CD14-positive monocyte (primary cell): ENCODE data around the gene LARP4B. TPM values are rescaled to one million over a fixed set of nuclear protein-coding genes. Genes with fewer than 3 reads are reported as not detected.

Source experiments
- DNase-seq, 3 donors: peaks; one replicate each; pipeline ENCODE4 v3.0.0-alpha.2; 2011 to 2022
- H2AFZ ChIP-seq: 2 replicates; pipeline ENCODE4 v1.6.0; 2012; ENCODE audit warnings: mild to moderate bottlenecking, low read depth, low read length, inconsistent platforms; ENCODE audit not compliant: insufficient read depth, poor library complexity, severe bottlenecking
- H3K27ac ChIP-seq, 2 donors: 1 replicate in 1 of 2; 2 replicates in 1 of 2; pipeline ENCODE4 v1.5.1; 2012 to 2013; ENCODE audit warnings: low read length in 2 of 2, control low read depth in 1 of 2, inconsistent platforms in 1 of 2, low read depth in 1 of 2, mild to moderate bottlenecking in 1 of 2
- H3K27me3 ChIP-seq, 2 donors: one replicate each; pipeline versions ENCODE4 v1.6.0 to v1.6.1; 2011 to 2013; ENCODE audit warnings: low read length in 2 of 2; ENCODE audit not compliant: control insufficient read depth in 2 of 2, insufficient read depth in 2 of 2
- H3K36me3 ChIP-seq, 2 donors: replicated peaks in 1 of 2; 1 replicate in 1 of 2; 2 replicates in 1 of 2; pipeline versions ENCODE4 v1.5.1 to v1.6.1; 2012 to 2013; ENCODE audit warnings: low read length in 2 of 2, control low read depth in 1 of 2, inconsistent platforms in 1 of 2, mild to moderate bottlenecking in 1 of 2; ENCODE audit not compliant: insufficient read depth in 2 of 2, control insufficient read depth in 1 of 2
- H3K4me1 ChIP-seq, 2 donors: 1 replicate in 1 of 2; 2 replicates in 1 of 2; pipeline versions ENCODE4 v1.5.1 to v1.6.1; 2012 to 2013; ENCODE audit warnings: low read length in 2 of 2, control low read depth in 1 of 2, inconsistent platforms in 1 of 2, mild to moderate bottlenecking in 1 of 2, moderate library complexity in 1 of 2; ENCODE audit not compliant: insufficient read depth in 2 of 2, control insufficient read depth in 1 of 2
- H3K4me2 ChIP-seq: replicated peaks from 2 replicates; pipeline ENCODE3; 2012; ENCODE audit warnings: low read length, moderate library complexity, mild to moderate bottlenecking; ENCODE audit not compliant: poor library complexity, severe bottlenecking; ENCODE audit errors: extremely low read depth
- H3K4me3 ChIP-seq, 3 experiments: fragments of 200-600 bp in 1 of 3; sonication (generic) in 1 of 3; replicated peaks in 1 of 3; 1 replicate in 2 of 3; 2 replicates in 1 of 3; pipeline ENCODE4 v1.5.1; 2011 to 2013; ENCODE audit warnings: low read length in 3 of 3, mild to moderate bottlenecking in 3 of 3, control low read depth in 2 of 3, low read depth in 2 of 3, inconsistent platforms in 1 of 3, moderate library complexity in 1 of 3
- H3K79me2 ChIP-seq: 2 replicates; pipeline ENCODE4 v1.6.0; 2012; ENCODE audit warnings: mild to moderate bottlenecking, control low read depth, inconsistent platforms, low read length, moderate library complexity; ENCODE audit not compliant: insufficient read depth
- H3K9ac ChIP-seq: 2 replicates; pipeline ENCODE4 v1.6.0; 2017; ENCODE audit warnings: low read length, mild to moderate bottlenecking; ENCODE audit not compliant: insufficient read depth, poor library complexity, severe bottlenecking
- H3K9me3 ChIP-seq, 2 donors: replicated peaks in 1 of 2; 1 replicate in 1 of 2; 2 replicates in 1 of 2; pipeline versions ENCODE4 v1.5.1 to v1.6.1; 2012 to 2013; ENCODE audit warnings: low read length in 2 of 2, control low read depth in 1 of 2; ENCODE audit not compliant: control insufficient read depth in 1 of 2, insufficient read depth in 1 of 2
- H4K20me1 ChIP-seq: 2 replicates; pipeline ENCODE4 v1.6.0; 2012; ENCODE audit warnings: mild to moderate bottlenecking, low read length, control low read depth, moderate library complexity; ENCODE audit not compliant: insufficient read depth
- H3K27ac Mint-ChIP-seq, 7 donors: one replicate each; pipeline ENCODE4 v1.8.0; 2020; ENCODE audit warnings: mild to moderate bottlenecking in 7 of 7, mixed read lengths in 7 of 7, moderate library complexity in 6 of 7, inconsistent platforms in 2 of 7
- H3K27me3 Mint-ChIP-seq, 3 donors: one replicate each; pipeline ENCODE4 v1.8.0; 2021 to 2022; ENCODE audit warnings: low read depth in 3 of 3, mild to moderate bottlenecking in 3 of 3, mixed read lengths in 3 of 3, moderate library complexity in 3 of 3, inconsistent platforms in 1 of 3
- H3K36me3 Mint-ChIP-seq, 2 donors: one replicate each; pipeline ENCODE4 v1.8.0; 2020; ENCODE audit warnings: mixed read lengths in 2 of 2, inconsistent platforms in 1 of 2, mild to moderate bottlenecking in 1 of 2
- H3K4me1 Mint-ChIP-seq: one replicate; pipeline ENCODE4 v1.8.0; 2020; ENCODE audit warnings: mild to moderate bottlenecking, mixed read lengths
- H3K4me3 Mint-ChIP-seq, 2 donors: one replicate each; pipeline ENCODE4 v1.8.0; 2020; ENCODE audit warnings: mild to moderate bottlenecking in 2 of 2, mixed read lengths in 2 of 2, moderate library complexity in 1 of 2
- H3K9me3 Mint-ChIP-seq, 7 donors: one replicate each; pipeline ENCODE4 v1.8.0; 2020 to 2022; ENCODE audit warnings: mixed read lengths in 7 of 7, mild to moderate bottlenecking in 6 of 7, moderate library complexity in 6 of 7, inconsistent platforms in 2 of 7
- CTCF ChIP-seq: fragments of 200-600 bp; IDR thresholded peaks from one replicate; pipeline ENCODE4 v1.8.0; 2022; ENCODE audit warnings: antibody characterized with exemption, mild to moderate bottlenecking
- WGBS: methylation state at CpG from one replicate; pipeline ENCODE4 v1.1.5; 2013; ENCODE audit warnings: missing lambda C conversion rate; ENCODE audit not compliant: insufficient coverage; 5-methylcytosine and 5-hydroxymethylcytosine counted together
- intact Hi-C, 2 donors: fragments of 100-400 bp; cut with micrococcal nuclease; formaldehyde crosslinking; loops; one replicate each; pipeline versions ENCODE4 v1.15.0 to v1.15.1; 2023
- polyA plus RNA-seq, 3 donors: library from polyadenylated mRNA; depleted of rRNA in 1 of 3; unstranded in 2 of 3; stranded (reverse) in 1 of 3; fragments of 300-500 nt in 2 of 3; fragments of >200 nt in 1 of 3; fragmentation: Illumina TruSeq in 2 of 3; gene quantifications; 1 replicate in 2 of 3; 2 replicates in 1 of 3; pipeline ENCODE4 v1.2.3, GENCODE V29; 2012 to 2021

Gene LARP4B
- polyA plus RNA-seq, 3 donors, result 17.2 to 52.3 (median 33.0) TPM

GRCh38 chr10:773562-774161 lies 157.8 kb downstream of the LARP4B start:
- Mint-ChIP-seq H3K9me3 (peaks cover 13 to 23% (median 21%) of the 10 kb centered on the region in 7 donors), H3K4me3 (no peak overlapping the region)

GRCh38 chr10:772227-772637 lies 159.3 kb downstream of the LARP4B start:
- no peak overlapping the region for H3K27ac Mint-ChIP-seq
- intact Hi-C loops, result no loop called here
- 68% methylated on average over 12 of the region's 14 CpGs for WGBS

More at GRCh38 chr10:773562-774161, 157.8 kb downstream of the LARP4B start:
- Histone ChIP-seq H3K4me1 (no peaks in the 10 kb centered on the region), H3K9ac (no peak overlapping the region), H3K9me3 (peaks cover 18% of the 10 kb centered on the region in 2 donors), H4K20me1 (no peaks in the 10 kb centered on the region), H3K27me3 (peaks cover 0 to 4% of the 10 kb centered on the region in 2 donors), H3K79me2 (no peaks in the 10 kb centered on the region), H3K27ac (no peak overlapping the region), H3K4me2 (no peak overlapping the region), H3K4me3 (no peak overlapping the region), H3K36me3 (no peaks in the 10 kb centered on the region), H2AFZ (no peak overlapping the region)
- H3K36me3 Mint-ChIP-seq, result no peaks in the 10 kb centered on the region
- no peak overlapping the region for H3K27ac Mint-ChIP-seq
- no peaks in the 10 kb centered on the region for H3K4me1 Mint-ChIP-seq
- 96% methylated on average over 26 of the region's 27 CpGs for WGBS
- TF ChIP-seq CTCF, result no peak
- intact Hi-C loops, result no loop called here
- no peak for DNase-seq
- H3K27me3 Mint-ChIP-seq, result peaks cover 12 to 37% (median 21%) of the 10 kb centered on the region in 3 donors

More at GRCh38 chr10:772227-772637, 159.3 kb downstream of the LARP4B start:
- Histone ChIP-seq H3K9ac (no peak overlapping the region), H3K27me3 (peaks cover 1 to 4% of the 10 kb centered on the region in 2 donors), H3K79me2 (no peaks in the 10 kb centered on the region), H3K4me2 (no peak overlapping the region), H3K4me3 (no peak overlapping the region), H2AFZ (no peak overlapping the region), H3K4me1 (no peaks in the 10 kb centered on the region), H3K9me3 (peaks cover 19 to 26% of the 10 kb centered on the region in 2 donors), H4K20me1 (no peaks in the 10 kb centered on the region), H3K27ac (no peak overlapping the region), H3K36me3 (no peaks in the 10 kb centered on the region)
- Mint-ChIP-seq H3K4me3 (no peak overlapping the region), H3K4me1 (no peaks in the 10 kb centered on the region), H3K27me3 (peaks cover 13 to 43% (median 25%) of the 10 kb centered on the region in 3 donors), H3K9me3 (peaks cover 17 to 38% (median 35%) of the 10 kb centered on the region in 7 donors), H3K36me3 (no peaks in the 10 kb centered on the region)
- no peak for DNase-seq
- no peak for TF ChIP-seq CTCF
